Activated CD4-positive, alpha-beta memory T cell treated with anti-CD3 and anti-CD28 coated beads for 36 hours (primary cell): ENCODE results near the gene CARD9. TPM values are rescaled to one million over a fixed set of nuclear protein-coding genes. Genes with fewer than 3 reads are reported as not detected.

ENCODE experiments used
- CTCF ChIA-PET: fragments of 350-600 bp; sonication (Branson Sonifier 250); formaldehyde crosslinking; loops from one replicate; lab custom pipeline; 2021; ENCODE audit warnings: antibody characterized with exemption, inconsistent platforms; lab: Charles Lee
- POLR2A ChIA-PET: fragments of 350-600 bp; sonication (Branson Sonifier 250); formaldehyde crosslinking; loops from one replicate; lab custom pipeline; 2021; ENCODE audit warnings: antibody characterized with exemption; lab: Charles Lee
- DNase-seq: peaks from one replicate; pipeline ENCODE4 v3.0.0-alpha.2; 2020
- H3K27ac Mint-ChIP-seq: one replicate; pipeline ENCODE4 v1.8.0; 2021; ENCODE audit warnings: mixed read lengths
- H3K27me3 Mint-ChIP-seq: one replicate; pipeline ENCODE4 v1.8.0; 2021; ENCODE audit warnings: mixed read lengths
- H3K36me3 Mint-ChIP-seq: one replicate; pipeline ENCODE4 v1.8.0; 2021; ENCODE audit warnings: mixed read lengths
- H3K4me1 Mint-ChIP-seq: one replicate; pipeline ENCODE4 v1.8.0; 2021; ENCODE audit warnings: low read depth, mixed read lengths
- H3K4me3 Mint-ChIP-seq: one replicate; pipeline ENCODE4 v1.8.0; 2021; ENCODE audit warnings: mild to moderate bottlenecking, mixed read lengths
- H3K9me3 Mint-ChIP-seq: one replicate; pipeline ENCODE4 v1.8.0; 2021; ENCODE audit warnings: mixed read lengths
- intact Hi-C: fragments of 100-400 bp; cut with micrococcal nuclease; formaldehyde crosslinking; loops from one replicate; pipeline ENCODE4 v1.15.1; 2023
- total RNA-seq, 2 experiments: library from RNA; stranded (reverse); gene quantifications; one replicate each; pipeline ENCODE4 v1.2.3, GENCODE V29; 2021

The CARD9 gene
- total RNA-seq, 2 experiments from 2014 or later = 1.4 to 2.4 TPM

GRCh38 chr9:136367296-136368145, 5.9 kb downstream of the CARD9 start:
- ChIA-PET POLR2A (interaction anchor here (1.1 kb wide), 1 partner anchor 17 kb away, joined by 4 read pairs; no protein-coding TSS in a partner anchor), CTCF (interaction anchor here (1.5 kb wide), 1 partner anchor 8 kb away, joined by 3 read pairs; no protein-coding TSS in a partner anchor)
- H3K36me3 Mint-ChIP-seq = no peaks in the 10 kb centered on the region
- peaks cover 7% of the 10 kb centered on the region for H3K4me1 Mint-ChIP-seq
- intact Hi-C loops = no loop called here
- DNase-seq = no peak
- no peaks in the 10 kb centered on the region for H3K27me3 Mint-ChIP-seq
- H3K4me3 Mint-ChIP-seq = no peak overlapping the region
- no peaks in the 10 kb centered on the region for H3K9me3 Mint-ChIP-seq
- no peak overlapping the region for H3K27ac Mint-ChIP-seq

GRCh38 chr9:136366826-136367225, 6.6 kb downstream of the CARD9 start:
- peaks cover 9% of the 10 kb centered on the region for H3K4me1 Mint-ChIP-seq
- ChIA-PET POLR2A (interaction anchor here (1.1 kb wide), 1 partner anchor 18 kb away, joined by 4 read pairs; no protein-coding TSS in a partner anchor), CTCF (interaction anchor here (0.8 to 1.5 kb wide), 2 partner anchors 8 to 34 kb away, joined by 3 read pairs; no protein-coding TSS in a partner anchor)
- H3K4me3 Mint-ChIP-seq = no peak overlapping the region
- H3K27ac Mint-ChIP-seq = no peak overlapping the region
- H3K36me3 Mint-ChIP-seq = no peaks in the 10 kb centered on the region
- no peaks in the 10 kb centered on the region for H3K27me3 Mint-ChIP-seq
- no peaks in the 10 kb centered on the region for H3K9me3 Mint-ChIP-seq
- intact Hi-C loops = no loop called here
- DNase-seq = no peak

GRCh38 chr9:136365775-136366222, 7.7 kb downstream of the CARD9 start:
- ChIA-PET CTCF (interaction anchor here (1.5 kb wide), 1 partner anchor 9 kb away, joined by 3 read pairs; no protein-coding TSS in a partner anchor), POLR2A (no interaction called here)
- intact Hi-C loops = no loop called here
- no peaks in the 10 kb centered on the region for H3K27me3 Mint-ChIP-seq
- no peaks in the 10 kb centered on the region for H3K9me3 Mint-ChIP-seq
- DNase-seq = no peak
- H3K4me1 Mint-ChIP-seq = peaks cover 9% of the 10 kb centered on the region
- H3K4me3 Mint-ChIP-seq = no peak overlapping the region
- H3K27ac Mint-ChIP-seq = no peak overlapping the region
- H3K36me3 Mint-ChIP-seq = no peaks in the 10 kb centered on the region

GRCh38 chr9:136364942-136365774, 8.3 kb downstream of the CARD9 start:
- H3K36me3 Mint-ChIP-seq = no peaks in the 10 kb centered on the region
- no peak overlapping the region for H3K4me3 Mint-ChIP-seq
- POLR2A ChIA-PET = no interaction called here
- CTCF ChIA-PET = interaction anchor here (1.3 to 2.4 kb wide), 2 partner anchors 35 to 74 kb away, joined by 3 to 12 read pairs; no protein-coding TSS in a partner anchor
- no peak overlapping the region for H3K27ac Mint-ChIP-seq
- no peak for DNase-seq
- no peaks in the 10 kb centered on the region for H3K9me3 Mint-ChIP-seq
- H3K4me1 Mint-ChIP-seq = peaks cover 9% of the 10 kb centered on the region
- H3K27me3 Mint-ChIP-seq = no peaks in the 10 kb centered on the region
- intact Hi-C loops = no loop called here

GRCh38 chr9:136363949-136364748, 9.3 kb downstream of the CARD9 start:
- ChIA-PET POLR2A (interaction anchor here (1.1 to 1.6 kb wide), 10 partner anchors 10 to 255 kb away, joined by 3 to 5 read pairs (median 4); partner anchors contain the start of genes ENTR1, GPSM1 and PMPCA), CTCF (interaction anchor here (0.6 to 2.4 kb wide), 19 partner anchors 10 to 403 kb away, joined by 3 to 13 read pairs (median 3); partner anchors contain the start of genes SNAPC4 and UBAC1)
- peaks cover 9% of the 10 kb centered on the region for H3K4me1 Mint-ChIP-seq
- no peaks in the 10 kb centered on the region for H3K27me3 Mint-ChIP-seq
- no peak for DNase-seq
- no peaks in the 10 kb centered on the region for H3K36me3 Mint-ChIP-seq
- H3K4me3 Mint-ChIP-seq = peak overlapping the region; percentile 32
- no peak overlapping the region for H3K27ac Mint-ChIP-seq
- intact Hi-C loops = loop anchor here (1.0 to 2.0 kb wide), 4 partner anchors 39 to 119 kb away; partner anchors contain the start of genes ENTR1, INPP5E, PMPCA and SEC16A
- H3K9me3 Mint-ChIP-seq = no peaks in the 10 kb centered on the region

GRCh38 chr9:136363106-136363948, 10.1 kb downstream of the CARD9 start, which contains the start of gene DNLZ:
Gene DNLZ (minus strand): TSS chr9:136363744. CDS start chr9:136363714, 30 bp downstream.
- peaks cover 9% of the 10 kb centered on the region for H3K4me1 Mint-ChIP-seq
- peak within 1 kb of the TSS; percentile 88 for H3K27ac Mint-ChIP-seq
- no peaks in the 10 kb centered on the region for H3K36me3 Mint-ChIP-seq
- POLR2A ChIA-PET = interaction anchor here (0.8 to 1.6 kb wide), 12 partner anchors 9 to 254 kb away, joined by 3 to 5 read pairs (median 4); partner anchors contain the start of genes ENTR1, GPSM1 and PMPCA
- peak; percentile 98 for DNase-seq
- H3K4me3 Mint-ChIP-seq = peak within 1 kb of the TSS; percentile 83
- no peaks in the 10 kb centered on the region for H3K9me3 Mint-ChIP-seq
- CTCF ChIA-PET = interaction anchor here (0.6 to 2.4 kb wide), 24 partner anchors 9 to 402 kb away, joined by 3 to 13 read pairs (median 3); partner anchors contain the start of genes SNAPC4 and UBAC1
- intact Hi-C loops = loop anchor here (1.0 to 2.0 kb wide), 4 partner anchors 40 to 120 kb away; partner anchors contain the start of genes ENTR1, INPP5E, PMPCA and SEC16A
- no peaks in the 10 kb centered on the region for H3K27me3 Mint-ChIP-seq

- CTCF ChIA-PET = interaction anchor here (0.6 to 2.4 kb wide), 16 partner anchors 10 to 401 kb away, joined by 3 to 13 read pairs (median 4); partner anchors contain the start of genes SNAPC4 and UBAC1
- DNase-seq = no peak
- intact Hi-C loops = loop anchor here (2.0 kb wide), 2 partner anchors 48 to 76 kb away; partner anchors contain the start of genes ENTR1, INPP5E and PMPCA
- H3K36me3 Mint-ChIP-seq = no peaks in the 10 kb centered on the region
- peak overlapping the region; percentile 88 for H3K27ac Mint-ChIP-seq
- H3K9me3 Mint-ChIP-seq = no peaks in the 10 kb centered on the region
- H3K4me3 Mint-ChIP-seq = no peak overlapping the region
- H3K4me1 Mint-ChIP-seq = peaks cover 9% of the 10 kb centered on the region
- POLR2A ChIA-PET = interaction anchor here (0.9 to 1.6 kb wide), 6 partner anchors 8 to 253 kb away, joined by 3 to 5 read pairs (median 4); partner anchors contain the start of gene GPSM1
- H3K27me3 Mint-ChIP-seq = no peaks in the 10 kb centered on the region
These were observed 11.1 kb downstream of the CARD9 start for GRCh38 chr9:136362450-136362784.

GRCh38 chr9:136361754-136362449, 11.6 kb downstream of the CARD9 start:
- no peak for DNase-seq
- H3K9me3 Mint-ChIP-seq = no peaks in the 10 kb centered on the region
- peaks cover 9% of the 10 kb centered on the region for H3K4me1 Mint-ChIP-seq
- CTCF ChIA-PET = interaction anchor here (0.6 to 1.0 kb wide), 2 partner anchors 32 to 33 kb away, joined by 3 read pairs; no protein-coding TSS in a partner anchor
- POLR2A ChIA-PET = interaction anchor here (0.9 kb wide), 1 partner anchor 7 kb away, joined by 3 read pairs; no protein-coding TSS in a partner anchor
- H3K27ac Mint-ChIP-seq = no peak overlapping the region
- H3K4me3 Mint-ChIP-seq = no peak overlapping the region
- intact Hi-C loops = loop anchor here (2.0 kb wide), 2 partner anchors 49 to 77 kb away; partner anchors contain the start of genes ENTR1, INPP5E and PMPCA
- no peaks in the 10 kb centered on the region for H3K36me3 Mint-ChIP-seq
- H3K27me3 Mint-ChIP-seq = no peaks in the 10 kb centered on the region

GRCh38 chr9:136361047-136361753, 12.3 kb downstream of the CARD9 start:
- no peaks in the 10 kb centered on the region for H3K9me3 Mint-ChIP-seq
- no peaks in the 10 kb centered on the region for H3K36me3 Mint-ChIP-seq
- no peak for DNase-seq
- intact Hi-C loops = no loop called here
- H3K4me3 Mint-ChIP-seq = no peak overlapping the region
- CTCF ChIA-PET = no interaction called here
- peaks cover 9% of the 10 kb centered on the region for H3K4me1 Mint-ChIP-seq
- no peaks in the 10 kb centered on the region for H3K27me3 Mint-ChIP-seq
- POLR2A ChIA-PET = no interaction called here
- no peak overlapping the region for H3K27ac Mint-ChIP-seq
